Measurements from ENCODE around the gene TRIM62.

TRIM62 gene

DNA sequence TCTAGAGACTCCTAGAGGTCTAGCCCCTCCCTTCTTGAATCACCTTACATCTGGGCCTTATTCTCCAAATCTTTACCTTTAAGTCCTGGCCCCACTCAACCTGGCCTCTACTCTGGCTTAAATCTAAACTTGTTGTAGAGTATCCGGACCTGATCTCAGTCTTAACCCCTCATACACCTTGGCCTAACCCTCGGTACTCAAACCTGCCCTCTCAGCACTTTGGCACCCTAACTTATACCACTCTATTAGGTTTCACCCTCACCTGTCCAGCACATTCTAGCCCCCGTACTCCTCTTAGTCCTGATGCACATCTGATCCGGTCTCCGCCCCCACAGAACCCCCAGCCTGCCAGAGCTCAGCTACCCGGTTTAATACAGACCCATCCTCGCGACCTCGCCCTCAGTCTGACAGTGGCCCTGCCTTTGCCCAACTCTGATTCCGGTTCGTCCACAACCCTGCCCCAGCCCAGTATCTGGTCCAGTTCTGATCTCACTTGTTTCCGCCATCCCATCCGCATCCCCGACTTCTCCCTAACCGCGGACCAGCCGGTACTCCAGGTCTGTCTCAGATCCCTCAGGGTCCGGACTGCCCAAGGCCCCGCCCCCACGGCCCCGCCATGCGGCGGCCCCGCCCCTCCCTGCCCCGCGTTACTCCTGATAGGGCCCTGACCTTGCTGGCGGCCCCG lies 1.5 kb downstream of the TRIM62 start:
- DNase-seq: peak; percentile 27

DNA sequence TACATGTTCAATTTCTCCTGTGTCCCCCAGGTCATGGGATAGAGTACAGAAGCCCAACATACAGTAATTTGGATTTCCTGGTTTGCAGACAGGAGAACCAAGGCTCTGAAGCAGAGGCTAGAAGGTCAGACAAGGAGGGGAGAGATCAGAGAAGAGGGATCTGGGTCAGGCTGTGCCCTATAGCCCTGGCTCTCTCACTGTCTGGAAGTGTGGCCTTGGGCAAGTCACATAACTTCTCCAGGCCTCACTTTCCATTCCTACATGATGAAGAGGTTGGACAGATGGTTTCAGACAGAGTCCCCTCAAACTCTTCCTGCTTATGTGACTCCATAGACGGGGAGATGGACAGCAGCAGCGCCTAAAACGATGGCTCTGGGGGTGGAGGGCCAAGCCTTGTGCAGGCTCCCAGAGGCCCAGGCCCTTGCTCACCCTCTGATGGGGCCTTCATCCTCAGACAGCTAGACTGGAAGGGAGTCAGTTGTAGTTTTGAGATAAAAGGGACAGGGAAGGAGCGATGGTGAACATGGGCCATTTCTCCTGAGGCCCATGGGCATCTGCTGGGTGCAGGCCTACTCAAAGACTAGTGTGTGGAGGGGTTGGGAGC lies 2.9 kb downstream of the TRIM62 start:
- DNase-seq: no peak

DNA sequence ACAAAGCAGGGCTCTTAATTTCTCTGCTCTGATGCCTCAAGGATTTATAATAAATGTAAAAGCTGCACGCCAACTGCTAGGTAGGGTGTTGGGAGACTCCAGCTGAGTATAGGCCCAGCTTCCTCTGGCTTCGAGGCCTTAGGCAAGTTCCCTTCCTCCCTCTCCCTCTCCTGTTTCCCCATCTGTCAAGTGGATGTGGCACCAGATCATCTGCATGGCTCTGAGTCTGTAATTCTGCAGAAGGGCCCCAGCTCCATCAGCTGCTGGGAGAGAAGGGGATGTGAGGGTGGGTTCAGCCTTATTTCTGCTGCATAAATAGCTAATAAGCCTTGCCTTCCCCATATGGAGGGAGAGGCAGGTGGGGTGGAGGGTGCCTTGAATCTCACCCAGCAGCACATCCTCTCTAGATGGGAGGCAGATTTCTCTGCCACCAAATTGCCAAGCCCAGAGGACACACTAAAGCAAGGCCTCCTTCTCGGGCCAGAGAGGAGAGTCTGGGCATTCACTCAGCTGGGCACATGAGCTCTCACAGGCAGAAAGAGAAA lies 3.8 kb downstream of the TRIM62 start:
- no peak for DNase-seq

DNA sequence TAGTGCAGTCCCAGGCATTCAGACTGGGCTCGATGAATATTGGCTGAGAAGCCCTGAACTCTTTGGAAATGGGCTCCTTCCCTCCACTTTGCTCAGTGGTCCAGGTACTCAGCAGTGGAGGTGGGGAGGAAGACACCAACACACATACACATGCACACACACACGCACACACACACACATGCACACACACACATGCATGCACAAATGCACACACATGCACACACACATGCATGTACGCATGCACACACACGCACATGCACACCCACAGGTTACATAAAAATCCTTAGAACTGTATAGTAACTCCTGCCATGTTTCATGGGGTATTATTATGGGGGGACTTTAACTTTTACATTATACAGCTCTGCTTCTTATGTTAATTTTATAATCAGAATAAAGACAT lies 5.0 kb downstream of the TRIM62 start:
- DNase-seq: no peak

DNA sequence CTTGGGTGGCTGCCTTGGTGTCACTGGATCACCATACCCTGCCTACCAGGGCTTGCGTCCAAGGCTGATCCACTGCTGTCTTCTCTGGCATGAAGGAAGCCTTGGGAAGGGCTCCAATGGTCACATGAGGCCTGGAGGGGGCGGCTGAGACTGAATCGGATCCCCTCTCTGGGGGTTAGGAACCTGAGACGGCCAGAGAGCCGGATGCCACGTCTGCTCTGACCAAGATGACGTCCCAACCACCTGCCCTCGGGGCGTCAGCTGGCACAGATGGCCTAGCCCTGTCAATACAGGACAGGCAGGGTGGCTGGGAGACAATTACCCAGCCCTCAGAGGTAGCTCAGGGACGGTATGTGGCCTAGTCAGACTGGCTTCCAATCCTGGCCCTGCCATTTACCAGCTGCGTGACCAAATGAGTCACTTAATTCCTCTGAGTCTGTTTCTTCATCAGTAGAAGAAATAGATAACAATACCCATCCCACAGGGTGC lies 5.4 kb downstream of the TRIM62 start:
- no peak for DNase-seq

DNA sequence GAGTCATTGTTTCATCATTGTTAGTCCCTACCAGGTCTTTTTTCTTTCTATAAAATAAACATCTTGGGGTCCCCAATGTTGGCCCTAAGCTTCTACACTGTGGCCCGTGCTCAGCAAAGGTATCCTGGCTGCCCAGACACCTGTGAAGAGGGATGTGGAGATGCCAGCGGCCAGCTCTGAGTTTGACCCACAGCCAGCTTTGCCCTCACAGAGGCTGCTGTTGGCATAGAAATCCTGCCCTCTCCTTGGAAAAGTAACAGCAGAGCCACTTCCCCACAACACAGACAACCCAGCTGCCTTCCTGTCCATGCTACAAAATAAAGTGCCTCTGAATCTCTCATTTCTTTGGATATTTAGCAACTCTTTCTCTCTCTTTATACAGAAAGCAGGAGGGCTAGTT lies 6.0 kb downstream of the TRIM62 start:
- no peak for DNase-seq

- DNase-seq: no peak
Observed at GRCh38 chr1:33173091-33173490, 8.8 kb downstream of the TRIM62 start.

- no peak for DNase-seq
Observed at GRCh38 chr1:33171977-33172813, 9.6 kb downstream of the TRIM62 start.

- no peak for DNase-seq
Observed at GRCh38 chr1:33170351-33171274, 11.2 kb downstream of the TRIM62 start.

DNA sequence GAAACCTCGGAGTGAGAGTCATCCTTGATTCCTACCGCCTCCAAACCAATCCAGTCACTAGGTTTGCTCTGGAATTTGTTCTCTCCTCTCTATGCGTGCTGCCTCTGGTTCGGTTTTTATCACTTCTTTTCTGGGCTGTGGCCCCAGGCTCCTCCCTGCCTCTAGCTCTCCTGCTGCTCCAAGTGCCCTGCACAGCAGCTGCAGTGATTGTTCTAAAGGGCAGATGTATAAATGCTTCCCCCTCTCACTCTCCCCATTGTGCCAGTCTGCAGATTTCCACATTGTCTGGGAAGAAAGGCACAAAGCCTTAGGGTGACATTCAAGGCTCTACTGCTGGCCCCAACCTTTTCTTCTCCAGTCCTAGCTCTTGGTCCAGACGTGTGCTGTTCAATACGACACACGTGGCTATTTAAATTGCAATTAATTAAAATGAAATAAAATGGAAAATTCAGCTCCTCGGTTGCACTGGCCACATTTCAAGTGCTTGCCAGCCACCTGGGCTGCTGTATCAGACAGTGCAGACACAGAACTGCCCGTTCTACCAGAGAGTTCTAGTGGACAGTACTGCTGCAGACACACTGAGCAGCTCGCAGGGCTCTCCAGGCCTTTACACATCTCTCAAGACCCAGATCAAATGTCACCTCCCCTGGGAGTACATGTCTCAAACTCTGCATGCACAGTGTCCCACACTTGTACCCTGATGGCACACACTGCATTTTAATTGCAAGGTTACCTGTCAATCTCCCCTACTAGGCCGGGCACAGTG lies 12.4 kb downstream of the TRIM62 start:
- no peak for DNase-seq

DNA sequence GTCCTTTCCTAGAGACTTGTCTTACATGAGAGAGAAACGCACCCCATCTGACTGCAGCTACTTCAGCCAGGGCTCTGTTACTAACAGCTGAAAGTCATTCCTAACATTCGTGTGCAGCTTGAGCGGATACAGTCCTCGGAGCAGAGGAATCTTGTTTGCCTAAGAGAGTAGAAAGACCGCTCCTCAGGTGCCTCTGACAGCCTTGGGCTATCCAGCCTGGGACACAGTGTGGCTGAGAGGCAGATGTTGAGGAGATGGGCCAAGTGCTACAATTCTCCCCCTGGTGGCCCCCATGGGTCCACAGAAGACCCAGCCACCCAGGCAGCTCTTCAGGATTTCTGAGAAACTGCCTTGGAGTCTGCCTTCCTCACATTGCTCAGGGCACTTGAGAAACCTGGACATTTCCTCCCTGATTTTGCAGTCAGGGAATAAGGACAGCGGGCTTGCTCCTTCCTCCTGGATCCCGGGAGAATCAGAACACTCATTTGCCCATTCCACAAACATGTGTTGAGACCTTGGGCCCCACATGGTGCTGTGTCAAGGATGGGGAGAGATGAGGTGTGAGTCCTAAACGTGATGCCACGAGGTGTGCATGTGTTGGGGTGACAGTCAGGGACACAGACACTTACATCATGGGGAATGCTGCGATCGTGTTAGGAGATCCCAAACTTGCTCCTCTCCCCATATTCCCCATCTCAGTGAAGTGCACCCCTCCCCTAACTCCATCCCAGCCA lies 13.1 kb downstream of the TRIM62 start:
- no peak for DNase-seq

DNA sequence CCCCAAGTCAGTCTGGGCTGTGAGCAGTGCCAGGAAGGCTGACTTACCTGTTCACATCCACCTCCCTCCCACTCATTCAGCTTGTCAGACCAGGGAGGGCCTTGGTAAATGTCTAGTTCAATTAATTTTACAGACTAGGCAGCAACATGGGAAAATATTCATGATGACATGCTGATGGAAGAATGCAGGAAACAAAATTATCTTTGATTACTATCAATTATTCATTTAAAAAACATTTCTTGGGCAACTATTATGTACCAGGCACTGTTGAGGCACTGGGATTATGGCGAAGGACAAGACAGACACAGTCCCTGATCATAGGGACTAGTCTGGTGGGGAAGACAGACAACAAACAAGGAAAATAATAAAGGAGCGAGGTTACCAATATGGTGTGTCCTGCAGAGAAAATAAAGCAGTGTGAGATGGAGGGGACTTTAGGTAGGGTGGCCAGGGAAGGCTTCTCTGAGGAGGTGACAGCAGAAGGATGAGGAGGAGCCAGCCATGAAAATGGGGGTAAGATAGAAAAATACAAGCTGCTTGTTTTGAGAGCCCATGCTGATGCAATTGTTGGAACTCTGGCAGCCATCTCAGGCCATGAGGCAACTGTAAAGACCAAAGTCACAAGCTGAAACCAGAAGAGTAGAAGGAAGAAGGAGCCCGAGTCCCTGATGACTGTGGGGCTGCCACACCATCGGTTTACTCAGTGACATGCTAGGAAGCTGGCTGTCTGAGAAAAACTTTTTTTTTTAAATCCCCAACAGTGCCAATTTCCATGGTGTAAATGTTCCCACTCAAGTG lies 14.0 kb downstream of the TRIM62 start:
- no peak for DNase-seq

- DNase-seq: no peak
Observed at GRCh38 chr1:33165809-33166208, 16.0 kb downstream of the TRIM62 start.

DNA sequence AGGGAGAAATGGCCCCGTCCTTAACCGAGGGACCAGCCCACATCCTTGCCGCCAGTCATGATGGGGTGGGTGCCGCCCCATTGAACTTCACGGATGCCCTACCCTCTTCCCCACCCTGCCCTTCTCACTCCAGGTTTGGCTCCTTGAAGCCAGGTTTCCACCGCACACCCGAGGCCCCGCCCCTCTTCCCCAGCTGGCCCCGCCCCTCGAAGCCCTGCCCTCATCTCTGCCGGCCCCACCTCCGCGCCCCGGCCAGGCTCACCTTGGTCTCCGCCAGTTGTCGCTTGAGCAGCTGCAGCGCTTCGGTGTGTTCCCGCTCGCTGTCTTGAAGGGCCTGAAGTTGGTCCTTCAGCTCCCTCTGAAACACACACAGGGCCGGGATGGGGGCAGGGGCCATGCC lies 16.6 kb downstream of the TRIM62 start:
- no peak for DNase-seq

- no peak for DNase-seq
Observed at GRCh38 chr1:33163621-33164519, 18.0 kb downstream of the TRIM62 start.

GRCh38 chr1:33162141-33162540 lies 19.7 kb downstream of the TRIM62 start:
- no peak for DNase-seq

DNA sequence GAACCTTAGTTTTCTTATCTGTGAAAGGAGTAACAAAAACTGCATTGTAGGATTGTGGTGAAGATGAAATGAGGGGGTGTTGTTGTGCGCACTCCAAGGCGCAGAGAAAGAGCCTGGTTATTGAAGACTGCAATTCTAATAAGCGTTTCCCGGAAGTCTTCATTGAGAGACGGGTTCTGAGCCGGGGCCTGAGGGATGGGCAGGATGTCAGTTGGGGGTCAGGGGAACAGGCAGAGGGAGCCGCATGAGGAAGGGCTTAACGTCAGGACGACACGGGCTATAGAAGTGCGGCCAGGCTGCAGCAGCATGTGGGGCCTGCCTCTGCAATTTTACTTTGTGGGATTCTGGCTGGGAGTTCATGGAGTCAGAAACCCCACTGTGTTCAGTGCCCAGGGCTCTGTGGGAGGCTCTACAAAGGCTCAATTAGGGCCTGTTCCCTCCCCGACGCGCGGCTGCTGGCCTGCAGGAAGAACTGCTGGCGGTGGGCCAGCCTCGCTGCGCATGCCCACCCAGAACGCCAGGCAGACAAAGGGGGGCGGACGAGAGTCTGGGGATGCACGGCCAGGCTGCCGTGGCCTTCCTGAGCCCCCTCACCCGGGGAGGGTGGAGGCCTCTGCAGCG lies 20.7 kb downstream of the TRIM62 start:
- DNase-seq: no peak

DNA sequence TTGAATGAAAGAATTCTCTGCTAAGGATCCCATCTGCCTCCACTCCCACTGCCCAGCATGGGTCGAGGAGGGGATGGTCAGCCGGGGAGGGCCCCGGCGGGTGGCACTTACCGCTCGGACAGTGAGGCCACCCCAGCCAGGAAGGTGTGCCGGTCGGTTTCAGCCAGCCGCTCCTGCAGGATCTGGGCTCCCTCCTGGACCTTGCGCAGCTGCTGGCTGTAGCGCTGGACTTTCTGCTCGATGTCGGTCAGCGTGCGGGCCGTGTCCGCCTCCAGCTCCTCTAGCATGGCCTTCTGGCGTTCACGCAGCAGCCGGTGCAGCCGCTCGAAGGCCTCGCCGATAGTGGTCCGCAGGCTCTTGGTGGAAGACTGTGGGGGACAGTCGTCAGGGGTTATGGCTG lies 22.3 kb downstream of the TRIM62 start:
- DNase-seq: no peak
